ENCODE results near the gene TBC1D10B. TPM values are rescaled to one million over a fixed set of nuclear protein-coding genes. Genes with fewer than 3 reads are reported as not detected.

TBC1D10B gene
- total RNA-seq, 1 donor from 2014 or later = 45.6 TPM

- no peaks in the 10 kb centered on the region for H3K27me3 Mint-ChIP-seq (ENCODE audit: low read depth)
- peak; percentile 77 for DNase-seq (ENCODE audit: low read depth, low spot score)
Measured at GRCh38 chr16:30395155-30395991, 25.1 kb upstream of the TBC1D10B start, which contains the start of gene ZNF48. Gene ZNF48 (plus strand): TSS chr16:30395420. CDS start chr16:30395795, 375 bp downstream.

GRCh38 chr16:30394592-30395154, 24.4 kb upstream of the TBC1D10B start:
- no peak for TF ChIP-seq CTCF (conservative IDR thresholded peaks at IDR 0.05)
- peak overlapping the region; percentile 80 for H3K4me3 Mint-ChIP-seq

More at GRCh38 chr16:30395155-30395991, 25.1 kb upstream of the TBC1D10B start, which contains the start of gene ZNF48:
- Mint-ChIP-seq H3K9me3 (no peaks in the 10 kb centered on the region), H3K36me3 (ENCODE audit: low read depth) (peaks cover 3% of the 10 kb centered on the region), H3K27ac (ENCODE audit: unreplicated experiment) (peak within 1 kb of the TSS; percentile 95), H3K4me3 (peak within 1 kb of the TSS; percentile 92), H3K4me1 (peaks cover 54% of the 10 kb centered on the region)
- peak; percentile 57 for TF ChIP-seq CTCF (conservative IDR thresholded peaks at IDR 0.05)

GRCh38 chr16:30383521-30383920, 13.2 kb upstream of the TBC1D10B start:
- H3K27ac Mint-ChIP-seq (ENCODE audit: unreplicated experiment) = no peak overlapping the region
- peak overlapping the region; percentile 45 for H3K4me3 Mint-ChIP-seq
- H3K9me3 Mint-ChIP-seq = no peaks in the 10 kb centered on the region
- peaks cover 3% of the 10 kb centered on the region for H3K36me3 Mint-ChIP-seq (ENCODE audit: low read depth)
- no peak for DNase-seq (ENCODE audit: low read depth, low spot score)
- H3K4me1 Mint-ChIP-seq = peaks cover 28% of the 10 kb centered on the region
- TF ChIP-seq CTCF (conservative IDR thresholded peaks at IDR 0.05) = no peak
- peaks cover 2% of the 10 kb centered on the region for H3K27me3 Mint-ChIP-seq (ENCODE audit: low read depth)

More at GRCh38 chr16:30394592-30395154, 24.4 kb upstream of the TBC1D10B start:
- H3K4me1 Mint-ChIP-seq = peaks cover 49% of the 10 kb centered on the region
- H3K36me3 Mint-ChIP-seq (ENCODE audit: low read depth) = peaks cover 3% of the 10 kb centered on the region
- peak overlapping the region; percentile 95 for H3K27ac Mint-ChIP-seq (ENCODE audit: unreplicated experiment)
- no peaks in the 10 kb centered on the region for H3K27me3 Mint-ChIP-seq (ENCODE audit: low read depth)
- DNase-seq (ENCODE audit: low read depth, low spot score) = no peak
- no peaks in the 10 kb centered on the region for H3K9me3 Mint-ChIP-seq

- H3K4me3 Mint-ChIP-seq = peak within 1 kb of the TSS; percentile 64
Measured at GRCh38 chr16:30382111-30382881, 12.0 kb upstream of the TBC1D10B start, which contains the start of gene SEPTIN1. Gene SEPTIN1 (minus strand): TSS chr16:30382561. CDS start chr16:30382542, 19 bp downstream.

More at GRCh38 chr16:30382111-30382881, 12.0 kb upstream of the TBC1D10B start, which contains the start of gene SEPTIN1:
- no peak for DNase-seq (ENCODE audit: low read depth, low spot score)
- Mint-ChIP-seq H3K36me3 (ENCODE audit: low read depth) (peaks cover 3% of the 10 kb centered on the region), H3K4me1 (peaks cover 39% of the 10 kb centered on the region), H3K27ac (ENCODE audit: unreplicated experiment) (peak within 1 kb of the TSS; percentile 57), H3K27me3 (ENCODE audit: low read depth) (peaks cover 2% of the 10 kb centered on the region), H3K9me3 (no peaks in the 10 kb centered on the region)
- no peak for TF ChIP-seq CTCF (conservative IDR thresholded peaks at IDR 0.05)

Measured in neural crest cell (in vitro differentiated cells).